ENCODE data around the gene SERPINI2. TPM values are rescaled to one million over a fixed set of nuclear protein-coding genes. Genes with fewer than 3 reads are reported as not detected.

SERPINI2 gene
- total RNA-seq, 1 donor = not detected

DNA sequence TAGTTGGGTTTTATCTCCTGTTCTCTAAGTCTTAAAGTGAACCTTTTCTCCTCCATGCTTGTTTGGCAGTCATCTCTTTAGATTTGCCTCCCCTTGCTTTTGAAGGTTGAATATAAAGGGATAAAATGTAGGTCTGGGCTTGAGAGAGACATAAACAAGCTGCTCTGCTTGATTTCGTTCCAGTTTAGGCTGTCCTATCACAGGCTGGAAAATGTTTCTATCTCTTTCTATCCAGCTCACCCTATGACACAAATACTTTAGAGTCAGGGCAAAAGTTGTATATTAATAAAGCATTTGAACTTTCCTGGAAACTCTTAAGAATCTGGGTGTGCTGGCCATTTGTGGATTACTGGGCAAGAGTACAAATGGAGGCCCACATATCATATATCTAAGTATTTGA, 64.2 kb downstream of the SERPINI2 start:
- no peak for DNase-seq (ENCODE audit: low read depth)
- H3K4me3 ChIP-seq (ENCODE audit: low read depth, low read length) = no peak overlapping the region
- TF ChIP-seq, protein P1, sequence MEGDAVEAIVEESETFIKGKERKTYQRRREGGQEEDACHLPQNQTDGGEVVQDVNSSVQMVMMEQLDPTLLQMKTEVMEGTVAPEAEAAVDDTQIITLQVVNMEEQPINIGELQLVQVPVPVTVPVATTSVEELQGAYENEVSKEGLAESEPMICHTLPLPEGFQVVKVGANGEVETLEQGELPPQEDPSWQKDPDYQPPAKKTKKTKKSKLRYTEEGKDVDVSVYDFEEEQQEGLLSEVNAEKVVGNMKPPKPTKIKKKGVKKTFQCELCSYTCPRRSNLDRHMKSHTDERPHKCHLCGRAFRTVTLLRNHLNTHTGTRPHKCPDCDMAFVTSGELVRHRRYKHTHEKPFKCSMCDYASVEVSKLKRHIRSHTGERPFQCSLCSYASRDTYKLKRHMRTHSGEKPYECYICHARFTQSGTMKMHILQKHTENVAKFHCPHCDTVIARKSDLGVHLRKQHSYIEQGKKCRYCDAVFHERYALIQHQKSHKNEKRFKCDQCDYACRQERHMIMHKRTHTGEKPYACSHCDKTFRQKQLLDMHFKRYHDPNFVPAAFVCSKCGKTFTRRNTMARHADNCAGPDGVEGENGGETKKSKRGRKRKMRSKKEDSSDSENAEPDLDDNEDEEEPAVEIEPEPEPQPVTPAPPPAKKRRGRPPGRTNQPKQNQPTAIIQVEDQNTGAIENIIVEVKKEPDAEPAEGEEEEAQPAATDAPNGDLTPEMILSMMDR (IDR thresholded peaks at IDR 0.05; ENCODE audit: insufficient read depth, low read length) = no peak

DNA sequence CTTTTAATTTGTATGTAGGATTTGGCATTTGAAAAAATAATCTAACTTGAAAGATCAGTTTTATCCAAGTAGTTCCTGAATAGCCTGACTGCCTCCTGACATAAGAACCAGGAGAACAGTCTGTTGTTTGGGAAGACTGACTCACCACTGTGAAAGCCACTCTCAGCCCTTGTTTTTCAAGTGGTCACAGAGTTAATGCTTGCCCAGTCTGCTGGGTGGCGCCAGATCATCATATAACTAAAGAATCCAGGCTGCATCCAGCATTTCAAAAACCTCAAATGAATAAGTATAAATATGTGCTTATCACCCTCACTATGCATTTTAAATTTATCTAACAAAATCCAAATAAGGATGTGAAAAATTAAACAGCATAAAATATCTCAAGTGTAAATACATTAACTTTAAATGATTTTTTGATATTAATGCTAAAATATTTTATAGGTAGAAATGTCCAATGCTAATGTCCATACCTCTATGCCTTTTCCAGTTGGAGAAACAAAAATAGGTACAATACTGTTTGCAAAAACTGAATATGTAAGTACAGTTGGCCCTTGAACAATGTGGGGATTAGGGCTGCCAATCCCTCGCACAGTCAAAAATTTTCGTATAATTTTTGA, 66.9 kb downstream of the SERPINI2 start:
- H3K4me3 ChIP-seq (ENCODE audit: low read depth, low read length) = no peak overlapping the region
- TF ChIP-seq, protein P1 (IDR thresholded peaks at IDR 0.05; ENCODE audit: insufficient read depth, low read length) = no peak
- DNase-seq (ENCODE audit: low read depth) = peak; percentile 24

DNA sequence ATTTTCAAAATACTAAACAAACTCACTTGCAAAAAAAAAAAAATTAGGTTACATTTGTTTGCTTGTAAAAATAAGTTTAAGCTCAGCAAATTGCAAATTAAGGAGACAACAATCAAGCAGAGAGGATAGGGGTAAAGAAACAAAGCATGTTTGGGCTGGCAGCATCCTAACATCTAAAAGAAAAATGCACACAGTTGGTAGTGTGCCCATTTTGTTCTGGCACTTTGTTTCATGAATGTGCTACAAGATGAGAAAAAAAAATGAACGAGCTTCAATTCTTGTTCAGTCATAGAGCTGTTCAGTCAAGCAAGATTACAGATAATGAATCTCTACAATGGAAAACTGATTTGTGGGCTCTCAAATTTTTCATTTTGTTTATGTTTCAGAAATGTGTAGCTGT, 76.0 kb downstream of the SERPINI2 start:
- TF ChIP-seq, protein P1 (IDR thresholded peaks at IDR 0.05; ENCODE audit: insufficient read depth, low read length) = no peak

DNA sequence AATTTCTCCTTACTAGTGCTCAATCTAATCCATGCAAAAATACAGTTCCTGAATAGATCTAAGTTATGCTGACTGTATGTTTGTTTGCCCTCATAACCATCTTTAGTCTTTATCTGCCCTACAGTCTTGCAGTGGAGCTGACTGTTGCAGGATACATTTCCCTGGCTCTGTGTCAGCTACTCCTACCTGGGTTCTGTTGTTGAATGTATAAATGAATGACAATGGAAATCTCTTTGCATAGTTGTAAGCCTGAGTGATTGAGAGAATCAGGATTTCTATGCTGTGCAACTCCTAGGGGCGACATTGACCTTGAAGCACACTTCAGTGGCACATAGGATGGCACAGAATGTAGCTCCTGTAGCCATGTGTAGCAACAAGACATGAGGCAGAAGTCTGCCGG, 77.8 kb downstream of the SERPINI2 start:
- TF ChIP-seq, protein P1 (IDR thresholded peaks at IDR 0.05; ENCODE audit: insufficient read depth, low read length) = no peak
- DNase-seq (ENCODE audit: low read depth) = no peak
- no peak overlapping the region for H3K4me3 ChIP-seq (ENCODE audit: low read depth, low read length)

More for the DNA sequence above, 76.0 kb downstream of the SERPINI2 start:
- no peak for DNase-seq (ENCODE audit: low read depth)
- H3K4me3 ChIP-seq (ENCODE audit: low read depth, low read length) = no peak overlapping the region

DNA sequence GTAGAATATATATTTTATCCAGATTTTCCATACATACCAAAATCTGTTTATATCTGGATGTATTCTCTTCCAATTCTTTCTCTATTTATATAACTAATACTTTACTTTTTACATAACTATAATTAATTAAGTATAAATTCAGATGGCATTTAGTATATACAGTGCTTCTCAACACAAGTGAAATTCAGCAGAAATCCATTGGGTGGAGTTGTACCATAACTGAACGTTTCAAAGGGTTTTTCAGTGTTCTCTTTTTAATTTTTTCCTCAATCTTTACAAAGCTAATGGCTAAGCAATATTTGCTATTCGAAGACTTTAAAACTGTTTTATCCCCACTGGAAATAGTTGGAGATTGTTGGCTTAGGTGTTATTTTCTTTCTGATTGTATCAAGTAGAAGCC, 79.8 kb downstream of the SERPINI2 start:
- TF ChIP-seq, protein P1 (IDR thresholded peaks at IDR 0.05; ENCODE audit: insufficient read depth, low read length) = no peak
- DNase-seq (ENCODE audit: low read depth) = no peak
- H3K4me3 ChIP-seq (ENCODE audit: low read depth, low read length) = no peak overlapping the region

Other genes with a start within 250 kb of the SERPINI2 start
- gene ZBBX, start 93.7 kb downstream of the SERPINI2 start, total RNA-seq (ENCODE audit: low replicate concordance) = 0.16 TPM in 1 of 2 replicates, not detected in the other
- under 0.01 and 0.08 TPM in 2 replicates for gene WDR49, start 179.9 kb upstream of the SERPINI2 start, total RNA-seq (ENCODE audit: low replicate concordance)